Fibroblast of pulmonary artery (primary cell): Measurements from ENCODE around the gene PPP1R2C.
A peak's percentile ranks its signal among the peaks of the same experiment; 100 is the strongest.

ENCODE experiments used
- DNase-seq: peaks from one replicate; pipeline ENCODE4 v3.0.0-alpha.2; 2010; ENCODE audit warnings: low read depth
- H3K4me3 ChIP-seq: replicated peaks from 2 replicates; pipeline ENCODE4 v1.5.1; 2011; ENCODE audit warnings: low read depth, mild to moderate bottlenecking, control low read depth, low read length, moderate library complexity
- TF ChIP-seq, protein P1 (sequence below): IDR thresholded peaks from 2 replicates; pipeline ENCODE4 v1.5.1; 2011; ENCODE audit warnings: mild to moderate bottlenecking, control low read depth, low read length, inconsistent platforms; ENCODE audit errors: missing control alignments

Gene PPP1R2C

DNA sequence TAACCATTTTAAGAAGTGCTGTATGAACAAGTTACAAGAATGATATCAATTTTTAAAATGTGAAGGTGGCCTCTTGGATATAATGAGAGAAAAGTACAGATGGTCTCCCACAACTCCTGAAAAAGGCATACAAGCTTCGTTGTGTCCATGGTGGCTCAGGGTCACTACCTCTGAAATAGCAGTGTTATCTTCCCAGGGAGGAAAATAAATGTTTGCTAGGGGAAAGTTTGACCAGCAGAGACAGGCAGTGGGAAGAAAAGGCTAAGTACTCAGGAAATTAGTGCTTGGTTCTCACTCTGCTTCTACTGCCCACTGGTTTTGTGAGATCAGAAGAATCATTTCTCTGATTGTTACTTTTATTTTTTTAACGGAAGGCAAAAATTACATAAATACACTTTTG, 39.4 kb downstream of the PPP1R2C start:
- TF ChIP-seq, protein P1, sequence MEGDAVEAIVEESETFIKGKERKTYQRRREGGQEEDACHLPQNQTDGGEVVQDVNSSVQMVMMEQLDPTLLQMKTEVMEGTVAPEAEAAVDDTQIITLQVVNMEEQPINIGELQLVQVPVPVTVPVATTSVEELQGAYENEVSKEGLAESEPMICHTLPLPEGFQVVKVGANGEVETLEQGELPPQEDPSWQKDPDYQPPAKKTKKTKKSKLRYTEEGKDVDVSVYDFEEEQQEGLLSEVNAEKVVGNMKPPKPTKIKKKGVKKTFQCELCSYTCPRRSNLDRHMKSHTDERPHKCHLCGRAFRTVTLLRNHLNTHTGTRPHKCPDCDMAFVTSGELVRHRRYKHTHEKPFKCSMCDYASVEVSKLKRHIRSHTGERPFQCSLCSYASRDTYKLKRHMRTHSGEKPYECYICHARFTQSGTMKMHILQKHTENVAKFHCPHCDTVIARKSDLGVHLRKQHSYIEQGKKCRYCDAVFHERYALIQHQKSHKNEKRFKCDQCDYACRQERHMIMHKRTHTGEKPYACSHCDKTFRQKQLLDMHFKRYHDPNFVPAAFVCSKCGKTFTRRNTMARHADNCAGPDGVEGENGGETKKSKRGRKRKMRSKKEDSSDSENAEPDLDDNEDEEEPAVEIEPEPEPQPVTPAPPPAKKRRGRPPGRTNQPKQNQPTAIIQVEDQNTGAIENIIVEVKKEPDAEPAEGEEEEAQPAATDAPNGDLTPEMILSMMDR = no peak
- DNase-seq = no peak
- no peak overlapping the region for H3K4me3 ChIP-seq

DNA sequence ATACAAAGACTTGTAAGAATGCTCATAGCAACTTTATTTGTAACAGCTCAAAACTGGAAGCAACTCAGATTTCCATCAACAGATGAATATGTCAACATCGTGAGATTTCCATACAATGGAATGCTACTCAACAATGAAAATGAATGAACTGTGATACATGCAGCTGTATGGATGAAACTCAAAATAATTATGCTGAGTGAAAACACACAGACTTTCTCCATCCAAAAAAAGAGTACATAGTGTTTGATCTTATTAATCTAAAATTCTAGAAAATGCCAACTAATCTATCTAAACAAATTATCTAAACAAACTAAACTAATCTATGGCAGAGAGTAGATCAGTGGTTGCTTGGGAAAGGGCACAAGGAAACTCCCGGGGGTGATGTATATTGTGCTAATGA, 42.7 kb downstream of the PPP1R2C start:
- no peak for DNase-seq
- TF ChIP-seq, protein P1 = no peak

DNA sequence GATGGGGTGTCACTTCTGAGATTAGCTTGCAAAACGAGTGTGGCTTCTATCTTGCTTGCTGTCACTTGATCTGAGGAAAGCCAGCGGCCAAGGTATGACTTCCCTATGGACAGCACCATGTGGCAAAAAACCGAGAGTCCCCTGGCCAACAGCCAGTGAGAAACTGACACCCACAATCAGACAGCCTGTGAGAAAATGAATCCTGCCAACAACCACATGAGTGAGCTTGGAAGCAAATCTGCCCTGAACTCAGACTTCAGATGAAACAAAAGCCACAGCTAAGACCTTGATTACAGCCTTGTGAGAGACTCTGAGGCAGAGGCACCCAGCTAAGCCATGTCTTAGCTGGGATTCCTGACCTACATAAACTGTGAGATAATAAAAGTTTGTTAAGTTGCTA, 45.5 kb downstream of the PPP1R2C start:
- no peak overlapping the region for H3K4me3 ChIP-seq
- TF ChIP-seq, protein P1 = no peak
- peak; percentile 64 for DNase-seq

More for the DNA sequence above, 42.7 kb downstream of the PPP1R2C start:
- no peak overlapping the region for H3K4me3 ChIP-seq
